RWPE2 (cell line): ENCODE measurements around the gene CDC42BPG.

ENCODE experiments used
- ATAC-seq: fragments of 200-7000 bp; cut with Tn5 transposase; 3 replicates; pipeline ENCODE4 v1.9.1; 2021; ENCODE audit warnings: low read depth
- DNase-seq: peaks from one replicate; pipeline ENCODE4 v3.0.0-alpha.2; 2020; ENCODE audit warnings: low spot score
- H3K27ac ChIP-seq: fragments of 450-650 bp; 2 replicates; pipeline ENCODE4 v1.5.1; 2017; ENCODE audit warnings: mild to moderate bottlenecking; ENCODE audit not compliant: poor library complexity, severe bottlenecking
- H3K27me3 ChIP-seq: fragments of 250-450 bp; sonication (Bioruptor Pico); 2 replicates; pipeline ENCODE4 v1.5.1; 2021; ENCODE audit warnings: mild to moderate bottlenecking, moderate library complexity; ENCODE audit not compliant: insufficient read depth, poor library complexity, severe bottlenecking
- H3K36me3 ChIP-seq: fragments of 250-450 bp; sonication (Bioruptor Pico); 2 replicates; pipeline ENCODE4 v1.5.1; 2020; ENCODE audit warnings: low read depth, mild to moderate bottlenecking, moderate library complexity
- H3K4me1 ChIP-seq: fragments of 250-450 bp; sonication (Bioruptor Pico); 2 replicates; pipeline ENCODE4 v1.5.1; 2021; ENCODE audit warnings: mild to moderate bottlenecking, moderate library complexity; ENCODE audit not compliant: insufficient read depth, poor library complexity, severe bottlenecking
- H3K4me3 ChIP-seq: fragments of 250-450 bp; sonication (Bioruptor Pico); 2 replicates; pipeline ENCODE4 v1.5.1; 2021; ENCODE audit warnings: mild to moderate bottlenecking, moderate library complexity; ENCODE audit not compliant: severe bottlenecking
- H3K9me3 ChIP-seq: fragments of 250-450 bp; sonication (Bioruptor Pico); 2 replicates; pipeline ENCODE4 v1.5.1; 2021; ENCODE audit warnings: mild to moderate bottlenecking, moderate library complexity; ENCODE audit not compliant: severe bottlenecking
- TF ChIP-seq, protein P1 (sequence below): fragments of 450-650 bp; IDR thresholded peaks from one replicate; pipeline ENCODE4 v1.5.1; 2017; ENCODE audit warnings: mild to moderate bottlenecking, moderate library complexity; ENCODE audit not compliant: poor library complexity, severe bottlenecking

The CDC42BPG gene

DNA sequence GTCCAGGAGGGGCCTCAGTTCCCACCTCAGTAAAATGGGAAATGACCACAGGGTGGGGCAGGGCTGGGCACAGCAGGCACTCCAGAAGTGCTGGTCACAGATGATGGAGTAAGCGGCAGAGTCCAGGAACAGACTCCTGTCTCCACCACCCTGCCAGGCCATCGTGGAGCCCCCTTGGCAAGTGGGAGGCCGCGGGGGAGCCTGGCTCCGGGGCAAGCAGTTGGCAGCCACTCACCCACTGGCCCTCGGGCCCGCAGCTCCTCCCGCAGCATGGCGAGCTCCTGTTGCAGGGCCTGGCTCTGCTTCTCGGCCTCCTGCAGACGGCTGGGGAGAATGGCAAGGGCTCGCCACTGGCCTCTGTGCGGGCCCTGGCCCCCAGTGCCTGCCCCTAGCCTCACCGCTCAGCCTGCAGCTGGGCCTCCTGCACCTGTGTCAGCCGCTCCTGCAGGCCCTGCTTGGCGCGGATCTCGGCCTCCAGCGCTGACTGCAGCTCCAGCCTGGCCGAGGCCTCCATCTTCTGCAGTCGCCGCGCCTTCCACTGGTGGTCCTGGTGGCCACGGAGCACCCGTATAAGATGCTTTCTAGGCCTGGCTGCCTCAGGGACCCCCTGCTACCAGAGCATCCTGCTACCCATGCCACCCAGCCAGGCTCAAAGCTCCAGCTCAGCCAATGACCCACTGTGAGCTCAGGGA lies 10.3 kb downstream of the CDC42BPG start:
- ATAC-seq (no peak), DNase-seq (no peak)
- Histone ChIP-seq H3K36me3 (peaks cover 78% of the 10 kb centered on the region), H3K4me1 (peaks cover 11% of the 10 kb centered on the region), H3K9me3 (no peaks in the 10 kb centered on the region), H3K27me3 (no peaks in the 10 kb centered on the region), H3K4me3 (no peak overlapping the region), H3K27ac (no peak overlapping the region)
- TF ChIP-seq, protein P1, sequence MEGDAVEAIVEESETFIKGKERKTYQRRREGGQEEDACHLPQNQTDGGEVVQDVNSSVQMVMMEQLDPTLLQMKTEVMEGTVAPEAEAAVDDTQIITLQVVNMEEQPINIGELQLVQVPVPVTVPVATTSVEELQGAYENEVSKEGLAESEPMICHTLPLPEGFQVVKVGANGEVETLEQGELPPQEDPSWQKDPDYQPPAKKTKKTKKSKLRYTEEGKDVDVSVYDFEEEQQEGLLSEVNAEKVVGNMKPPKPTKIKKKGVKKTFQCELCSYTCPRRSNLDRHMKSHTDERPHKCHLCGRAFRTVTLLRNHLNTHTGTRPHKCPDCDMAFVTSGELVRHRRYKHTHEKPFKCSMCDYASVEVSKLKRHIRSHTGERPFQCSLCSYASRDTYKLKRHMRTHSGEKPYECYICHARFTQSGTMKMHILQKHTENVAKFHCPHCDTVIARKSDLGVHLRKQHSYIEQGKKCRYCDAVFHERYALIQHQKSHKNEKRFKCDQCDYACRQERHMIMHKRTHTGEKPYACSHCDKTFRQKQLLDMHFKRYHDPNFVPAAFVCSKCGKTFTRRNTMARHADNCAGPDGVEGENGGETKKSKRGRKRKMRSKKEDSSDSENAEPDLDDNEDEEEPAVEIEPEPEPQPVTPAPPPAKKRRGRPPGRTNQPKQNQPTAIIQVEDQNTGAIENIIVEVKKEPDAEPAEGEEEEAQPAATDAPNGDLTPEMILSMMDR, result no peak

DNA sequence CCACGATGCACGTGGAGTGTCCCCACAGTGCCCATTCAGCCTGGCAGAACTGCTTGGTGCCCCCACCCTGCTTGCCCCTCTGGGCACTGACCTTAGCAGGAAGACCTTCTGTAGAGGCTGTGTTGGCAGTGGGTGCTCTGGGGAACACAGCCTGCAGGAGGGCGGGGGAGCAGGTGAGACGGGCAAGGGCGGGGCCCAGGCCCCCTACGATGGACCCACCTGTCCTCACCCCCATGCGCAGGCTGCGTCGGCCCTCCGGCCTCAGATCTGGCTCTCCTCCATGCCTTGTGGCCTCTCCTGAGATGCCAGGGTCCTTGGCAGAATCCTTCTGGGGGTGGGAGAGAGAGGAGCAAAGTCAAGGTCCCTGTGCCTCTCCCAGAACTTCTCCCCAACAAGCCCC lies 10.9 kb downstream of the CDC42BPG start:
- ATAC-seq, result no peak
- TF ChIP-seq, protein P1, result no peak

DNA sequence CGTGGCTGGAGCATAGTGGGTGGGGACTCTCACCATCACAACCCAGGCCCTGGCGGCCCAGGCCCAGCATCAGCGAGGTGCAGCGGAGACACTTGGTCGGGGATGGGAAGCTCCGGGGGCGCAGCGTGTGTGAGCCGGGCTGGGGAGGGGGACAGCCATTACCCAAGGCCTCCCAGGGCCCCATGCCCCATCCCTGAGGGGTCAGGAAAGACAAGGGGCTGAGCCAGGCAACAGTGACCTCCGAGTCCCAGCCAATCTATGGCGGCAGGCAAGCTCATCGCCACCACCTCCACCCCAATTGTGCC lies 11.3 kb downstream of the CDC42BPG start:
- Histone ChIP-seq H3K4me3 (no peak overlapping the region), H3K27me3 (no peaks in the 10 kb centered on the region), H3K27ac (no peak overlapping the region), H3K4me1 (peaks cover 11% of the 10 kb centered on the region), H3K9me3 (no peaks in the 10 kb centered on the region), H3K36me3 (peaks cover 77% of the 10 kb centered on the region)
- DNase-seq (peak; percentile 62), ATAC-seq (no peak)
- TF ChIP-seq, protein P1, result no peak

More for the DNA sequence above, 10.9 kb downstream of the CDC42BPG start:
- no peak overlapping the region for H3K27ac ChIP-seq
- no peak for DNase-seq
- peaks cover 11% of the 10 kb centered on the region for H3K4me1 ChIP-seq
- no peaks in the 10 kb centered on the region for H3K9me3 ChIP-seq
- no peak overlapping the region for H3K4me3 ChIP-seq
- H3K36me3 ChIP-seq, result peaks cover 77% of the 10 kb centered on the region
- no peaks in the 10 kb centered on the region for H3K27me3 ChIP-seq

DNA sequence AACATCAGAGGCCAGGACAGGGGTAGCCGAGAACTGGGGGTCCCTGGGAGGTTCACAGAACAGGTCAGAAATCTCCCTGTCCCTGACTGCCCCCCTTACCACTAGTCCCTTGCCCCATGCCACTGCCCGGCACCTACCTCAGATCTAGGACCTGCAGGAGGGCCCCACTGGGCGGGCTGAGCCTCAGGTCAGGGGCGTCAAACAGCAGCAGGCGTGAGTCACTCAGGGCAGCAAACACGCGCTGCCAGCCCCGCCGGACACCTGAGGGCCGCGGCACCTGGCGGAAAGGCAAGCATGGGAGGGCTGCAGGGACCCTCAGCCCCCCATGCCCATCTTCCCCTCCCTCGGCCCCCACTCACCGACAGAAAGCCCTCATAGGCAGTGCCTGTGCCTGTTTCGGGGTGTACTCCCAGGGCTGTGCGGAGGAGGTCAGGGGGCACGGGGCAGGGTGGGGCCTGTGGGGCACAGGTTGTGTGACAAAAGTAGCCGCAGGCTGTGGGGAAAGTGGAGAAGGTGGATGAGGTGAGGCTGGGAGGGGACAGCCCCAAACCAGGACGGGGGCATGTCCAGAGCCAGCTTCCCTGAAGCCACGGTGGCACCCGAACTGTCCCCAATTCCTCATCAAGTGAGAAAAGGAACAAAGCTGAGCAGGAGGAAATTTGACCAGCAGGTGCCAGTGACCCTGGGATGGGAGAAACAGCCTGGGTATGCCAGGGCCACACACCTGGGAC lies 11.8 kb downstream of the CDC42BPG start:
- H3K36me3 ChIP-seq, result peaks cover 76% of the 10 kb centered on the region

More for the DNA sequence above, 11.8 kb downstream of the CDC42BPG start:
- DNase-seq (no peak), ATAC-seq (no peak)
- Histone ChIP-seq H3K4me3 (no peak overlapping the region), H3K4me1 (peaks cover 11% of the 10 kb centered on the region), H3K9me3 (no peaks in the 10 kb centered on the region), H3K27me3 (no peaks in the 10 kb centered on the region), H3K27ac (no peak overlapping the region)
- TF ChIP-seq, protein P1, result no peak
